GM19397 (cell line): Measurements from ENCODE around the gene TBCD.
A peak's percentile ranks its signal among the peaks of the same experiment; 100 is the strongest.

ENCODE experiments used
- ATAC-seq: cut with Tn5 transposase; IDR thresholded peaks from one replicate; pipeline ENCODE4 v1.9.1; 2021; ENCODE audit warnings: mild to moderate bottlenecking, moderate library complexity; ENCODE audit not compliant: unreplicated experiment

The TBCD gene

DNA sequence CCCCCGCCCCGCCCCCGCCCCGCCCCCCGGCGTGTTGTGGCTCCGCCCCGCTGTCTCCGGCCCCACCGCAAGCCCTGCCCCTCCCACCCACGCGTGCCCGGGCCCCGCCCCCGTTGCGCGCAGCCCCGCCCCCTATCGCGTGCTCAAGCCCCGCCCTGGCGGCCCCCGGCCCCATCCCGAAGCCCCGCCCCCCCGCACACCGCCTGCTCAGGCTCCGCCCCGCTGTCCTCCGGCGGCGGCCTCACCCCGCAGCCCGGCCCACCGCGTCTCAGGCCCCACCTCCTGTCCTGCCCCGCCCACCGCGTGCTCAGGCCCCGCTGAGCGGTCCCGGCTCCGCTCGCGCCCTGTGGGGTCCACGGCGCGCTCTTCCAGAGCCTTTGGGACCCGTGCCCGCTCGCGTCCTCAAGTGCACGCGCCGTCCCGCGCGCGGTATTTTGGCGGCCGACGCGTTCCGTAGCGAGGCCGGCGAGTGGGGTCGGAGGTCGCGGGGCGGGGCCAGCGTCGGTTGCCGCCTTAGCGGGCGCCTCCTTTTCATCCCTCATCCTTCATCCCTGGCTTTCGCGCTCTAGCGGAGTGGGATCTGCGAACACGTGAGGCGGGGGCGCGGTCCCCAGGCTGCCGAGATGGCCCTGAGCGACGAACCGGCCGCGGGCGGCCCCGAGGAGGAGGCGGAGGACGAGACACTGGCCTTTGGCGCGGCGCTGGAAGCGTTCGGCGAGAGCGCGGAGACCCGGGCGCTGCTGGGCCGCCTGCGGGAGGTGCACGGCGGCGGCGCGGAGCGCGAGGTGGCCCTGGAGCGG lies at the start of gene TBCD:
Gene TBCD (plus strand): TSS at position 495 of the 800 bp plus-strand sequence. CDS start 129 bp downstream, at position 624.
- ATAC-seq: peak; percentile 86

GRCh38 chr17:82702231-82702927 lies 49.5 kb upstream of the TBCD start:
- no peak for ATAC-seq

GRCh38 chr17:82703036-82703745 lies 48.7 kb upstream of the TBCD start:
- ATAC-seq: no peak

GRCh38 chr17:82703935-82704865 lies 47.7 kb upstream of the TBCD start:
- no peak for ATAC-seq

- ATAC-seq: no peak
Observed at GRCh38 chr17:82704886-82705285, 47.0 kb upstream of the TBCD start.

DNA sequence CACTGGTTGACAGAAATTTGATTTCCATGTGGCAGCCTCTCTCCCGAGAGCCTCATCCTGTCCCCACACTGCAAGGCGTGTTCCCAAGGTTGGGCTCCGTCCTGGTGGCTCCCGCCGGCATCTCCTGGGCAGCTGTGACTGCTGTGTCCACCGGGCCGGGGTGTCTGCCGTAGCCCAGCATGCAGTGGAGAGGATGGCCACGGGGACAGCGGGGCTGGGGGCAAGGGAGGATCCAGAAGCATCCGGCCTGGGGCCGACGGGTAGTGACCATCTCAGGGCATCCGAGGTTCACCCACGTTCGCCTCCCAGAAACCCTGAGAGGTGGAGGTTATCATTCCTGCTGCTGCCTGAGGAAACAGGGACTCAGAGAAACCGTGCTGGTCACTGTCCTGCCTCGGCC lies 46.1 kb upstream of the TBCD start:
- ATAC-seq: no peak

DNA sequence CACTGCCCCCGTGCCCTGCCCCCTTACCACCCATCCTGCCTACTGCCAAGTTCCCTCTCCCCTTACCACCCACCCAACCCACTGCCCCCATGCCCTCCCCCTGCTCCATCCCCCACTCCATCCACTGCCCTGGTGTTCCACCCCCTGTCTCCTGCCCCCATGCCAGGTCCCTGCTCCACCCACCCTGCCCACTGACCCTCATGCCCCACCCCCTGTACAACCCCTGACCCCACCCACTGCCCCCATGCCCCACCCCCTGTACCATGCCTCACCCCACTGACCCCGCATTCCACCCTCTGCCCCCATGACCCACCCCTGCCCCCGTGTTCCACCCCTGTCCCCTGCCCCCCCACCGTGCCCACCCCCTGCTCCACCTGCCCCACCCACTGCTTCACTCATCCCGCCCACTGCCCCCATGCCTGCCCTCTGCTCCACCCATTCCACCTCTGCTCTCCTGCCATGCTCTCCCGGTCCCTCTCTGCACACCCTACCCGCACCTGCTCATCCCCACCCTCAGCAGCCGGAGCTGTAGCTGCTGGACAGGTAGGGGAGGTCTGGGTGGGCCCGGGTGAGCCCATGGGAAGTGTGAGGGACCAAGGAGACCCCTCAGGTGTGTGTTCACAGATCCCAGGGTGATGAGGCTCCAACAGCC lies 42.7 kb upstream of the TBCD start:
- no peak for ATAC-seq

DNA sequence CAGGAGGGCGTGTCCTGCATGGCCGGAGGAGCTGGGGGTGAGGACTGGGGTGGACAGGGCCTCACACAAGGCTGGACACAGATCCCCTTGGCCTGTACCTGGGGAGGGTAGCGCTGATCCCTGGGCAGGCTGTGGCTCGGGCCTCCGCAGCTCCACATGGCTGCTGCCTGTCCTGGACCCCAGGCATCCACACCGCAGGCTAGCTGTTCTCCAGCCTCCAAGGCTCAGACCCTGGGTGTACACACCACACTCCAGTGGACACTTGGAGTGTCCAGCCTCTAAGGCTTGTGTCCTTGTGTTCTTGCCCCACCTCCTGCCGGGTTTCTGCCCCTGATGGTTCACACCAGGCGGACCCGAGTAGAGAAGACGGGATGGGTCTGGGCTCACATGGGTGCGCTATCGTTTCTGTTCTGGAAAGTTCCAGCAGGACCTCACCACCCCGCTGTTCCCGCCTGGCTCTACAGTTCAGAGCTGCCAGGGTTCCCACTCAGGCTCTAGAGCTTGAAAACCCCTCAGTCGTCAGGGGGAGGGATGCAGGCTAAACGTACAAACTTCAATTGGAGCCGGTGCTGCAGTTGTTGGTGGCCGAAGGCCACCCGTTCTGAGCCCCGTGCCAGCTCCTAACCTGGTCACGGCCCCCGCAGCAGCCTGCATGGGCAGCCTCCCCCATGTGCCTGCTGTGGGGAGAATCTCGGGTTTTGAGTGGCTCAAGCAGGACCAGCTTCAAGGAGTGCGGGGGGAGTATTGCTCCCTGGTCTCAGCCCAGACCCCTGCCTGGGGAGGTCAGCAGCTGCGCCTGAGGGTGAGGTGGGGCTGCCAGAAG lies 42.0 kb upstream of the TBCD start:
- no peak for ATAC-seq

- ATAC-seq: no peak
Observed at GRCh38 chr17:82710499-82711232, 41.2 kb upstream of the TBCD start.

- no peak for ATAC-seq
Observed at GRCh38 chr17:82713071-82713723, 38.7 kb upstream of the TBCD start.

DNA sequence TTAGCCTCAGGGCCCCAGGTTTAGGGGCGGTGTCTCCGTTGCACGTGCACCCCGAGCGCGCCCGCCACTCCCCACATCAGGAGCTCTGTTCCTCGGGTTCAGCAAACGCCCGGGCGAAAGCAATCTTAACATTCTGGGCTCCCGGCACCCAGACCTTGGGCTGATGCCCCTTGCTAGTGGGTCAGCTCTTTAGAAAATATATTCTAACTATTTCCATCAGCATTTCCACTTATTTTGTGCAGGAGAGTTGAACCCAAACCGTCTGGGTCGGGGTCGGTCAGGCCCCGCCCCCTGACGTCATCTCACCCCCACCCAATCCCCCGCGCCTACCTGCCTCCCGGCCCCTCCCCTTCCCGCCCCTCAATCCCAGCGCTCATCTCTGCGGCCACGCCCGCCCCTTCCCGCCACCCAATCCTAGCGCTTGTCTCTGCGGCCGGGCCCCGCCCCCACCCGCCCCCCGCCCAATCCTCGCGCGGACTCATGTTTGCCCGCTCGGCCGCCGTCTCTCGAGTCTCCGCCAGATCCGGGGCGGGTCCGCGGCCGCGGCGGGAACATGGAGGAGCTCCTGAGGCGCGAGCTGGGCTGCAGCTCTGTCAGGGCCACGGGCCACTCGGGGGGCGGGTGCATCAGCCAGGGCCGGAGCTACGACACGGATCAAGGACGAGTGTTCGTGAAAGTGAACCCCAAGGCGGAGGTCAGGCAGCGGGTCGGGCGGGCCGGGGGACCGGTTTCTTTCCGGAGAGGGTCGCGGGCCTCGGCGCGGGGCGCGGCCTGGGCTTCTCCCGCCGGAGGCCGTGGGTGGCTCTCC lies 35.5 kb upstream of the TBCD start, which contains the start of gene FN3KRP:
Gene FN3KRP (plus strand): TSS at position 504 of the 808 bp plus-strand sequence. CDS start 50 bp downstream, at position 554.
- ATAC-seq: peak; percentile 72

DNA sequence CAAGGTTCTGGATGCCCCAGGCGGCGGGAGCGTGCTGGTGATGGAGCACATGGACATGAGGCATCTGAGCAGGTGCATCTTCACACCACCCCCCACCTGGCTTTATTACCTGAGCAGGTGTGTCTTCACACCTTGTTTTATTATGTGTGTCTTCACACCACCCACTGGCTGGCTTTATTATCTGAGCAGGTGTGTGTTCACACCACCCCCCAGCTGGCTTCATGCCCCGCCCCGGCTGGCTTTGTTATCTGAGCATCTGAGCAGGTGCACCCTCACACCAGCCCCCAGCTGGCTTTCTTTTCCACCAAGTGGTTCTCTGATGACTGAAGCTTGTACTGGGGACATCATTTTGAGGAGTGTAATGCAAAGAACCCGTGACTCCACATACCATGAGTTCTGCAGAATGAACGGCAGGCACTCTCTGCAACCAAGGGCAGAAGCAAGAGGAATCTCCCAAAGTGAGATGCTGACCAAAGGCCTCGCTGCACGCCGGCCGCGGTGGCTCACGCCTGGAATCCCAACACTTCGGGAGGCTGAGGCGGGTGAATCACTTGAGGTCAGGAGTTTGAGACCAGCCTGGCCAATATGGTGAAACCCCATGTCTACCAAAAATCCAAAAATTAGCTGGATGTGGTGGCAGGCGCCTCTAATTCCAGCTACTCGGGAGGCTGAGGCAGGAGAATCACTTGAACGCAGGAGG lies 32.7 kb upstream of the TBCD start:
- no peak for ATAC-seq

DNA sequence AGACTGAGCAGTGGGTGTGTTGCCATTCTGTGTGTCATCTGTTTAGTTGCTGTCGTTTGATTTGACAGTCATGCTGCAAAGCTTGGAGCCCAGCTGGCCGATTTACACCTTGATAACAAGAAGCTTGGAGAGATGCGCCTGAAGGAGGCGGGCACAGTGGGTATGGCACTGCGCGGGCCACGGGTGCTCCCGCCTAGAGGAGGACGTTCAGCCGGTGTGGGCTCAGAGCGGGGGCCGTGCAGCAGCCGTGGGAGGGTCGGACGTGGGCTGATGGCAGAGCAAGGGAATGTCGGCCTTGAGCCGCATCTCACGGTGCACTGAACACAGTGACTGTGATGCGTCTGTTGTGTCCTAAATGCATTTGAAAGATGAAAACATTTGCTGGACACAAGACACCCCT lies 31.7 kb upstream of the TBCD start:
- no peak for ATAC-seq

GRCh38 chr17:82722341-82723013 lies 29.4 kb upstream of the TBCD start:
- ATAC-seq: no peak

- no peak for ATAC-seq
Observed at GRCh38 chr17:82723169-82723807, 28.6 kb upstream of the TBCD start.
